AG10803 (cell line): ENCODE data around the gene MTX3.

Experiments
- DNase-seq: peaks from one replicate; pipeline ENCODE4 v3.0.0; 2010; ENCODE audit warnings: low read depth
- H3K4me3 ChIP-seq: 2 replicates; pipeline ENCODE4 v1.5.1; 2011; ENCODE audit warnings: mild to moderate bottlenecking, low read length, control low read depth
- TF ChIP-seq, protein P1 (sequence below): conservative IDR thresholded peaks from 2 replicates; pipeline ENCODE4 v1.5.1; 2011; ENCODE audit warnings: mild to moderate bottlenecking, low read length, control low read depth, inconsistent platforms

The MTX3 gene

GRCh38 chr5:79983618-79984017 is 7.4 kb downstream of the MTX3 start:
- H3K4me3 ChIP-seq = no peak overlapping the region
- TF ChIP-seq, protein P1, sequence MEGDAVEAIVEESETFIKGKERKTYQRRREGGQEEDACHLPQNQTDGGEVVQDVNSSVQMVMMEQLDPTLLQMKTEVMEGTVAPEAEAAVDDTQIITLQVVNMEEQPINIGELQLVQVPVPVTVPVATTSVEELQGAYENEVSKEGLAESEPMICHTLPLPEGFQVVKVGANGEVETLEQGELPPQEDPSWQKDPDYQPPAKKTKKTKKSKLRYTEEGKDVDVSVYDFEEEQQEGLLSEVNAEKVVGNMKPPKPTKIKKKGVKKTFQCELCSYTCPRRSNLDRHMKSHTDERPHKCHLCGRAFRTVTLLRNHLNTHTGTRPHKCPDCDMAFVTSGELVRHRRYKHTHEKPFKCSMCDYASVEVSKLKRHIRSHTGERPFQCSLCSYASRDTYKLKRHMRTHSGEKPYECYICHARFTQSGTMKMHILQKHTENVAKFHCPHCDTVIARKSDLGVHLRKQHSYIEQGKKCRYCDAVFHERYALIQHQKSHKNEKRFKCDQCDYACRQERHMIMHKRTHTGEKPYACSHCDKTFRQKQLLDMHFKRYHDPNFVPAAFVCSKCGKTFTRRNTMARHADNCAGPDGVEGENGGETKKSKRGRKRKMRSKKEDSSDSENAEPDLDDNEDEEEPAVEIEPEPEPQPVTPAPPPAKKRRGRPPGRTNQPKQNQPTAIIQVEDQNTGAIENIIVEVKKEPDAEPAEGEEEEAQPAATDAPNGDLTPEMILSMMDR = no peak
- peak; percentile 47 for DNase-seq

DNA sequence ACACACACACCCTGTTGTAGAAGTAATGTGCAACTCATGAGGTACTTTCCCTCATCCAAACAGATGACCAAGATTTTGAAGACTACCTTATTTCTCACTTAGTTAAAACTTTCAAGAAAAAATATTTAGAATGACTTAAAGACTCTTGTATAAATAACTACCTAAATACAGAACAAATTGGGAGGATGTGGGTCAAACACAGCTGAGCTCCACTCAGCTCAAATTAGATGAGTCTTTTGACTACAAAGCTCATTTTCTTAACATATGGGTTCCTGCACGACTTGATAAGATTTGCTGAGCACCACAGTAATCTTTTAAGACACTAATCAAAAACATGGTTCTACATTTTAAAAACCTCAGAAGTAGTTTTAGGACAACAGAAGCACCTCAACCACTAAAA is 8.9 kb downstream of the MTX3 start:
- no peak overlapping the region for H3K4me3 ChIP-seq
- TF ChIP-seq, protein P1 = no peak

DNA sequence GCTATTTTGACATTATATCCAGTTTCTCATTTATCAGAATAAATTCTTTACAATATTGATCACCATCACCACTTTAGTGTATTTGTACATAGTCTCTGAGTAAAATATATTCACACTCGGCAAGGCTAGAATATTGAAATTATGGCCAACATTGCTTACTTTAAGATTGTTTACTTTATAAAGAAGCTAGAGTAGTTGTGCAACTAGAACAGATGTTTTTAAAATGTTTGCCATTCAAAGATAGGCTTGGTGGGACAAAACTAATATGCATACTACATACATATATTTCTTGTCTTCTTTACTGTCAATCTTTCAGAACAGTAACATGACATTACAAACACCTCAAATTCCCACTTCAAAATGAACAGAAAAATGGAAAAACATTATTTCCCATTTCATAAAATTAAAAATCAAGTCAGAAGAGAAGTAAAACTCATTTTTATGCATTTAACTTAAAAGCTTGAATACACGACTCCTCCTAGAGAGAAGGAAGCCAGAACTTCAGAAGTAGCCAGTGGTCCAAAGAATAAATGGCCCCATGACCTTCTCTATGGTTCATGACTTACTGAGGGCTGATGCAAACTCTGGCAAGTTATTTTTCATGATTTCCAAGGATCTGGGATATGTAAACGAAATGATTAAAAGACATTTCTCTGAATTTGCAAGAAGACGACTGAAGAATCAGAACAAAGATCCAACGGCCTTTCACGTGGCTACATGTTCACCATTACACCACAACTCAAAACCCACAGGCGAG is 14.1 kb downstream of the MTX3 start:
- TF ChIP-seq, protein P1 = no peak
- H3K4me3 ChIP-seq = no peak overlapping the region

More for the DNA sequence above, 8.9 kb downstream of the MTX3 start:
- DNase-seq = no peak

GRCh38 chr5:79975422-79975821 is 15.6 kb downstream of the MTX3 start:
- peak; percentile 67 for DNase-seq
- TF ChIP-seq, protein P1 = no peak
- no peak overlapping the region for H3K4me3 ChIP-seq

More for the DNA sequence above, 14.1 kb downstream of the MTX3 start:
- DNase-seq = no peak

- DNase-seq = peak; percentile 76
- H3K4me3 ChIP-seq = no peak overlapping the region
- TF ChIP-seq, protein P1 = no peak
Observed at GRCh38 chr5:79974886-79975285, 16.2 kb downstream of the MTX3 start.

DNA sequence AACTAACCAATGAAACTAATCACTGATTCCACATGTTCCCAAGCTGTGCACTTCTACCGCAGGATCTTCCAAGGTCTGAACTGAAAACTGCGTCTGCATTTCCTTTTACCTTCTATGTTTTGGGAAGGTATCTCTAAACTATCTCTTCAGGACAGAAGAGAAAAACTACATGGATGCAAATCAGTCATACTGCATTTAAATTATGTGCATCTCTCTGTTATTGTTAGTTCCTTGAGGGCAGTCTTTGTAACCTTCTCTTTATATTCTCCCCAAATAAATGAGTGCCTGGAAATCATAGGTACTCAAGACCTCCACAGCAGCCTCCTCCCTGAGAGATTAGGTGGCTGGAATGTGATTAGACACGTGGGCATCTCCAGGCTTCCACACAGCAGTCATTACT is 17.1 kb downstream of the MTX3 start:
- TF ChIP-seq, protein P1 = no peak
- no peak overlapping the region for H3K4me3 ChIP-seq
- no peak for DNase-seq

GRCh38 chr5:79973511-79973910 is 17.6 kb downstream of the MTX3 start:
- TF ChIP-seq, protein P1 = no peak
- no peak overlapping the region for H3K4me3 ChIP-seq
- DNase-seq = peak; percentile 33
